Loucy (cell line): ENCODE measurements around the gene ABLIM2.

ENCODE experiments used
- EZH2phosphoT487 ChIP-seq: fragments of 200-600 bp; IDR thresholded peaks from 2 replicates; pipeline ENCODE4 v1.6.1; 2018; ENCODE audit warnings: antibody characterized with exemption, mild to moderate bottlenecking, moderate library complexity, borderline replicate concordance
- TF ChIP-seq, protein P1 (sequence below): fragments of 200-600 bp; sonication (generic); conservative IDR thresholded peaks from 2 replicates; pipeline ENCODE4 v1.5.1; 2014; ENCODE audit warnings: mild to moderate bottlenecking, antibody characterized with exemption, low read length

DNA sequence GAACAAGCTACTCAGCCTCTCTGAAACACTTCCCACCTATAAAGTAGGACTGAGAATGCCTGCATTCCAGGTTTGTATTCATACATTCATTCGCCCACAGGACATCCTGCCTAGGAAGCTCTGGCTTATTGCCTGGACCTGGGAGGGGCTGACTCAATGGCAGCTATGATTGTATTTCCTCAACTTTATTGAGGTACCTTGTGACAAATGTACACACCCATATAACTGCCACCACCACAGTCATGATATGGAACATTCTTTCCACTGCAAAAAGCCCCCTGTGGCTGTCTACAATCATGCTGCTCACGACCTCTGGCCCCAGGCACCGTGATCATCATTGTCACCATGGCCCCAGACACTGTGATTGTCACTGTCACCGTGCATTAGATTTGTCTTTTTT is 68.3 kb downstream of the ABLIM2 start:
- TF ChIP-seq, protein P1, sequence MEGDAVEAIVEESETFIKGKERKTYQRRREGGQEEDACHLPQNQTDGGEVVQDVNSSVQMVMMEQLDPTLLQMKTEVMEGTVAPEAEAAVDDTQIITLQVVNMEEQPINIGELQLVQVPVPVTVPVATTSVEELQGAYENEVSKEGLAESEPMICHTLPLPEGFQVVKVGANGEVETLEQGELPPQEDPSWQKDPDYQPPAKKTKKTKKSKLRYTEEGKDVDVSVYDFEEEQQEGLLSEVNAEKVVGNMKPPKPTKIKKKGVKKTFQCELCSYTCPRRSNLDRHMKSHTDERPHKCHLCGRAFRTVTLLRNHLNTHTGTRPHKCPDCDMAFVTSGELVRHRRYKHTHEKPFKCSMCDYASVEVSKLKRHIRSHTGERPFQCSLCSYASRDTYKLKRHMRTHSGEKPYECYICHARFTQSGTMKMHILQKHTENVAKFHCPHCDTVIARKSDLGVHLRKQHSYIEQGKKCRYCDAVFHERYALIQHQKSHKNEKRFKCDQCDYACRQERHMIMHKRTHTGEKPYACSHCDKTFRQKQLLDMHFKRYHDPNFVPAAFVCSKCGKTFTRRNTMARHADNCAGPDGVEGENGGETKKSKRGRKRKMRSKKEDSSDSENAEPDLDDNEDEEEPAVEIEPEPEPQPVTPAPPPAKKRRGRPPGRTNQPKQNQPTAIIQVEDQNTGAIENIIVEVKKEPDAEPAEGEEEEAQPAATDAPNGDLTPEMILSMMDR, result no peak
- TF ChIP-seq EZH2phosphoT487, result no peak
